GM12892 (cell line): ENCODE measurements around the gene RUSF1.

Experiments
- POLR2A ChIP-seq: IDR thresholded peaks from 2 replicates; pipeline ENCODE4 v1.6.1; 2011; ENCODE audit warnings: low read depth, low read length, control low read depth
- POLR2AphosphoS5 ChIP-seq: IDR thresholded peaks from 2 replicates; pipeline ENCODE4 v1.6.1; 2011; ENCODE audit warnings: low read depth, low read length, control low read depth

GRCh38 chr16:31467151-31467773, 40.9 kb downstream of the RUSF1 start:
- no peak; the same call in 1 of the 2 replicates for TF ChIP-seq POLR2A
- TF ChIP-seq POLR2AphosphoS5, result no peak
